ENCODE measurements around the gene XPNPEP2. TPM values are rescaled to one million over a fixed set of nuclear protein-coding genes. Genes with fewer than 3 reads are reported as not detected.

XPNPEP2 gene
- polyA plus RNA-seq, 4 donors: 45.1 to 107 (median 56.7) TPM

- DNase-seq (ENCODE audit: low read depth in 4 of 4, low spot score in 3 of 4): no peak
Measured at GRCh38 chrX:129746557-129747470, 8.0 kb downstream of the XPNPEP2 start.

- no peak for DNase-seq (ENCODE audit: low read depth in 4 of 4, low spot score in 3 of 4)
Measured at GRCh38 chrX:129747533-129747932, 8.8 kb downstream of the XPNPEP2 start.

- no peak for DNase-seq (ENCODE audit: low read depth in 4 of 4, low spot score in 3 of 4)
Measured at GRCh38 chrX:129748305-129748704, 9.5 kb downstream of the XPNPEP2 start.

GRCh38 chrX:129749069-129749468 lies 10.3 kb downstream of the XPNPEP2 start:
- no peak for DNase-seq (ENCODE audit: low read depth in 4 of 4, low spot score in 3 of 4)

GRCh38 chrX:129750971-129751370 lies 12.2 kb downstream of the XPNPEP2 start:
- DNase-seq (ENCODE audit: low read depth in 4 of 4, low spot score in 3 of 4): no peak

GRCh38 chrX:129754056-129755024 lies 15.6 kb downstream of the XPNPEP2 start:
- no peak for DNase-seq (ENCODE audit: low read depth in 4 of 4, low spot score in 3 of 4)

- DNase-seq (ENCODE audit: low read depth in 4 of 4, low spot score in 3 of 4): no peak
Measured at GRCh38 chrX:129755779-129756650, 17.2 kb downstream of the XPNPEP2 start.

GRCh38 chrX:129759576-129760061 lies 20.8 kb downstream of the XPNPEP2 start:
- no peak for DNase-seq (ENCODE audit: low read depth in 4 of 4, low spot score in 3 of 4)

- DNase-seq (ENCODE audit: low read depth in 4 of 4, low spot score in 3 of 4): no peak
Measured at GRCh38 chrX:129760155-129760554, 21.4 kb downstream of the XPNPEP2 start.

- DNase-seq (ENCODE audit: low read depth in 4 of 4, low spot score in 3 of 4): no peak
Measured at GRCh38 chrX:129760981-129761380, 22.2 kb downstream of the XPNPEP2 start.

- no peak for DNase-seq (ENCODE audit: low read depth in 4 of 4, low spot score in 3 of 4)
Measured at GRCh38 chrX:129761596-129761995, 22.8 kb downstream of the XPNPEP2 start.

GRCh38 chrX:129762448-129762847 lies 23.7 kb downstream of the XPNPEP2 start:
- no peak for DNase-seq (ENCODE audit: low read depth in 4 of 4, low spot score in 3 of 4)

GRCh38 chrX:129763666-129764065 lies 24.9 kb downstream of the XPNPEP2 start:
- DNase-seq (ENCODE audit: low read depth in 4 of 4, low spot score in 3 of 4): no peak

- DNase-seq (ENCODE audit: low read depth in 4 of 4, low spot score in 3 of 4): no peak
Measured at GRCh38 chrX:129768186-129768585, 29.4 kb downstream of the XPNPEP2 start.

GRCh38 chrX:129768586-129769466 lies 30.0 kb downstream of the XPNPEP2 start:
- no peak for DNase-seq (ENCODE audit: low read depth in 4 of 4, low spot score in 3 of 4)

- no peak for DNase-seq (ENCODE audit: low read depth in 4 of 4, low spot score in 3 of 4)
Measured at GRCh38 chrX:129769467-129770154, 30.8 kb downstream of the XPNPEP2 start.

GRCh38 chrX:129771266-129771995 lies 32.7 kb downstream of the XPNPEP2 start:
- DNase-seq (ENCODE audit: low read depth in 4 of 4, low spot score in 3 of 4): no peak

Data from right renal pelvis (tissue), 4 donors.